ENCODE data around the gene TMC4.

Gene TMC4

GRCh38 chr19:54153731-54154326 lies 19.1 kb downstream of the TMC4 start:
- no peaks in the 10 kb centered on the region for H3K9me3 ChIP-seq (ENCODE audit: severe bottlenecking)
- TF ChIP-seq, protein P1, sequence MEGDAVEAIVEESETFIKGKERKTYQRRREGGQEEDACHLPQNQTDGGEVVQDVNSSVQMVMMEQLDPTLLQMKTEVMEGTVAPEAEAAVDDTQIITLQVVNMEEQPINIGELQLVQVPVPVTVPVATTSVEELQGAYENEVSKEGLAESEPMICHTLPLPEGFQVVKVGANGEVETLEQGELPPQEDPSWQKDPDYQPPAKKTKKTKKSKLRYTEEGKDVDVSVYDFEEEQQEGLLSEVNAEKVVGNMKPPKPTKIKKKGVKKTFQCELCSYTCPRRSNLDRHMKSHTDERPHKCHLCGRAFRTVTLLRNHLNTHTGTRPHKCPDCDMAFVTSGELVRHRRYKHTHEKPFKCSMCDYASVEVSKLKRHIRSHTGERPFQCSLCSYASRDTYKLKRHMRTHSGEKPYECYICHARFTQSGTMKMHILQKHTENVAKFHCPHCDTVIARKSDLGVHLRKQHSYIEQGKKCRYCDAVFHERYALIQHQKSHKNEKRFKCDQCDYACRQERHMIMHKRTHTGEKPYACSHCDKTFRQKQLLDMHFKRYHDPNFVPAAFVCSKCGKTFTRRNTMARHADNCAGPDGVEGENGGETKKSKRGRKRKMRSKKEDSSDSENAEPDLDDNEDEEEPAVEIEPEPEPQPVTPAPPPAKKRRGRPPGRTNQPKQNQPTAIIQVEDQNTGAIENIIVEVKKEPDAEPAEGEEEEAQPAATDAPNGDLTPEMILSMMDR (IDR thresholded peaks at IDR 0.05; ENCODE audit: low read depth, low read length), result no peak
- no peak overlapping the region for H3K4me3 ChIP-seq (ENCODE audit: low read depth, low read length)
- H3K36me3 ChIP-seq, result peaks cover 93% of the 10 kb centered on the region
- H3K27ac ChIP-seq, result no peak overlapping the region
- DNase-seq, result no peak
- H3K27me3 ChIP-seq (ENCODE audit: insufficient read depth, low read depth, severe bottlenecking), result no peaks in the 10 kb centered on the region

GRCh38 chr19:54152878-54153524 lies 20.0 kb downstream of the TMC4 start:
- Histone ChIP-seq H3K4me3 (ENCODE audit: low read depth, low read length) (no peak overlapping the region), H3K27ac (no peak overlapping the region), H3K9me3 (ENCODE audit: severe bottlenecking) (no peaks in the 10 kb centered on the region), H3K36me3 (peaks cover 95% of the 10 kb centered on the region), H3K27me3 (ENCODE audit: insufficient read depth, low read depth, severe bottlenecking) (no peaks in the 10 kb centered on the region)
- TF ChIP-seq, protein P1 (IDR thresholded peaks at IDR 0.05; ENCODE audit: low read depth, low read length), result no peak
- DNase-seq, result no peak

DNA sequence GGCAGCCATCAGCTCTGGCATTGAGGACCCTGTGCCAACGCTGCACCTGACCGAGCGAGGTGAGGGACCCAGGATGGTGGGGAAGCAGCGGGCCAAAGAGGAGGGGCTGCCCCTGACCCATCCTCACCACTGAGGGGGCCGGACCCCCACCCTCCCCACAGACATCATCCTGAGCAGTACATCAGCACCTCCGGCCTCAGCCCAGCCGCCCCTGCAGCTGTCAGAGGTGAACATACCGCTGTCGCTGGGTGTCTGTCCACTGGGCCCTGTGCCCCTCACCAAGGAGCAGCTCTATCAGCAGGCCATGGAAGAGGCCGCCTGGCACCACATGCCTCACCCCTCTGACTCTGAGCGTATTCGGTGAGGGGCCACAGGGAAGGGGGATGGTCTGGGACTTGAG lies 20.7 kb downstream of the TMC4 start:
- H3K36me3 ChIP-seq, result peaks cover 93% of the 10 kb centered on the region
- TF ChIP-seq, protein P1 (IDR thresholded peaks at IDR 0.05; ENCODE audit: low read depth, low read length), result no peak

DNA sequence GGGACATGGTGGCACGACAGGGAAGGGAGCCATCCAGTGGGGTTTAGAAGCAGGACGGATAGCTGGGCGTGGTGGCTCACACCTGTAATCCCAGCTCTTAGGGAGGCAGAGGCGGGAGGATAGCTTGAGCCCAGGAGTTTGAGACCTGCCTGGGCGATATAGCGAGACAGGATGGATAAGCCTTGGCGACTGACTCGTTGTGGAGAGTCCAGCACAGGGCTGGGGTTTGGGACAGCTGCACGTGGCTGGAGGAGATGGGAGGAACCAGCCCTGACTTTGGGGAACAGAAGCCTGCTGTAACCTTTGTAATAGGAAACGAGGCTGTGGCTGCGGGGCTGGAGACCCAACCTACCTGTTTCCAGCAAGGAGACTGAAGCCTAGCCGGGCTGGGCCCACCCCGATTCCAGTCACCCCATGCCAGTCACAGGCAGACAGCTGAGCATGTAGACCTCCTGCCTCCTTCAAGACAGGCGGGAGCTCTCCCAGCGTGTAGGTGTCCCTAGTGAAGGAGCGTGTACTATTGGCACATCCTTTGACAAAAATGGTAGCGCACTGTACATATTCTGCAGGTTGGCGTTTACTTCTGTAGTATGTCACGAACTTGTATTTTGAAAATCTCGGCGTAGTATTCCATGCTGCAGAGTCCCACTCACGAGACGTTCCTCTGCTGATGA lies 21.5 kb downstream of the TMC4 start:
- Histone ChIP-seq H3K27me3 (ENCODE audit: insufficient read depth, low read depth, severe bottlenecking) (no peaks in the 10 kb centered on the region), H3K36me3 (peaks cover 93% of the 10 kb centered on the region), H3K27ac (no peak overlapping the region), H3K9me3 (ENCODE audit: severe bottlenecking) (no peaks in the 10 kb centered on the region), H3K4me3 (ENCODE audit: low read depth, low read length) (no peak overlapping the region)
- TF ChIP-seq, protein P1 (IDR thresholded peaks at IDR 0.05; ENCODE audit: low read depth, low read length), result no peak
- no peak for DNase-seq

More for the DNA sequence above, 20.7 kb downstream of the TMC4 start:
- no peaks in the 10 kb centered on the region for H3K9me3 ChIP-seq (ENCODE audit: severe bottlenecking)
- no peak for DNase-seq
- no peak overlapping the region for H3K27ac ChIP-seq
- no peaks in the 10 kb centered on the region for H3K27me3 ChIP-seq (ENCODE audit: insufficient read depth, low read depth, severe bottlenecking)
- no peak overlapping the region for H3K4me3 ChIP-seq (ENCODE audit: low read depth, low read length)

- Histone ChIP-seq H3K36me3 (peaks cover 93% of the 10 kb centered on the region), H3K9me3 (ENCODE audit: severe bottlenecking) (no peaks in the 10 kb centered on the region), H3K27me3 (ENCODE audit: insufficient read depth, low read depth, severe bottlenecking) (no peaks in the 10 kb centered on the region), H3K27ac (no peak overlapping the region), H3K4me3 (ENCODE audit: low read depth, low read length) (no peak overlapping the region)
- TF ChIP-seq, protein P1 (IDR thresholded peaks at IDR 0.05; ENCODE audit: low read depth, low read length), result no peak
- DNase-seq, result no peak
These were observed 23.7 kb downstream of the TMC4 start for GRCh38 chr19:54149021-54149812.
